ENCODE results near the gene MAGEF1.

The MAGEF1 gene

DNA sequence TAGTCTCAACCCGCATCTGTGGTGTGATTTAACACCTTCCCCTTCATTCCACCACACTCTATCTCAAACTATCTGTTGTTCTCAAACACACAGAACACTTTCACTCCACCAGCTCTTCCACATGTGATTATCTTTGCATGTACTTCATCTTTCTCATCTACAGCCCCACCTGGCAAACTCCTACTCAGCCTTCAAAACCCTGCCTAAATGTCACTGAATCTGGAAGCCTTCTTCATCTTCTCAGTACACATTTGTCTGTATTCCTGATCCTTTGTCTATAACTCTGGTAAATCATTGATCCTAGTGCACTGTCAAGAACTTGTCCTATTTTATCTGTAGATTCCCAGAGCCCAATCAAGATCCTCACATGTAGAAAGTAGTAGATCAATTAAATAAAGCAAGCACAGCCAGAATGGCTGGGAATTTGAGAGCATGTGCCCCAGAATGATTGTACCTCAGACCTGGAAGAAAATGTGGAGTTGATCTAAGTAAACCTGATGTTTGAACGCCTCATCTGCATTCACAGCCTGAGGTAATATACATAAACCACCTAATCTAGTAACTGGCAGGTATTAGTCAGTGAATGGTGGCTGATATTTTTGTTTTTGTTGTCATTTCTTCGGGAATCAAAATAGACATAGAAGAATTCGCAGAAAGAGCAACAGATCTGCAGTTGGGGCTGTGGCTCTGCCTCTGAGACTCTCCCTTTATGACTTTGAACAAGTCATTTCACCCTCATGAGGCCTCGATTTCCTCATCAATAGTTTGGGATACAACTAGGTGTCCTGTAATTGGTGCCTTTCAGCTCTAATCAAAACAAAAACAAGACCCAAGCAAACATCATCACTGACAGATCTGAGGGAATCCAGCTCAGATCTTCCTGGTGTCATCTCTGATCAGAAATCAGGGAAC lies 28.0 kb upstream of the MAGEF1 start:
- Histone ChIP-seq H3K27me3 (ENCODE audit: insufficient read depth, low read depth) (no peaks in the 10 kb centered on the region), H2AFZ (ENCODE audit: low read depth) (no peak overlapping the region), H3K4me3 (IDR thresholded peaks at IDR 0.05; ENCODE audit: insufficient read depth, low read depth, low read length) (no peak overlapping the region), H3K36me3 (ENCODE audit: insufficient read depth) (no peaks in the 10 kb centered on the region), H3K4me1 (ENCODE audit: low read depth, poor library complexity, severe bottlenecking) (no peaks in the 10 kb centered on the region), H3K27ac (no peak overlapping the region), H3K79me2 (ENCODE audit: insufficient read depth, low read depth) (no peaks in the 10 kb centered on the region), H3K9ac (no peak overlapping the region), H3K4me2 (no peak overlapping the region), H4K20me1 (ENCODE audit: insufficient read depth) (no peaks in the 10 kb centered on the region)
- TF ChIP-seq, protein P1, sequence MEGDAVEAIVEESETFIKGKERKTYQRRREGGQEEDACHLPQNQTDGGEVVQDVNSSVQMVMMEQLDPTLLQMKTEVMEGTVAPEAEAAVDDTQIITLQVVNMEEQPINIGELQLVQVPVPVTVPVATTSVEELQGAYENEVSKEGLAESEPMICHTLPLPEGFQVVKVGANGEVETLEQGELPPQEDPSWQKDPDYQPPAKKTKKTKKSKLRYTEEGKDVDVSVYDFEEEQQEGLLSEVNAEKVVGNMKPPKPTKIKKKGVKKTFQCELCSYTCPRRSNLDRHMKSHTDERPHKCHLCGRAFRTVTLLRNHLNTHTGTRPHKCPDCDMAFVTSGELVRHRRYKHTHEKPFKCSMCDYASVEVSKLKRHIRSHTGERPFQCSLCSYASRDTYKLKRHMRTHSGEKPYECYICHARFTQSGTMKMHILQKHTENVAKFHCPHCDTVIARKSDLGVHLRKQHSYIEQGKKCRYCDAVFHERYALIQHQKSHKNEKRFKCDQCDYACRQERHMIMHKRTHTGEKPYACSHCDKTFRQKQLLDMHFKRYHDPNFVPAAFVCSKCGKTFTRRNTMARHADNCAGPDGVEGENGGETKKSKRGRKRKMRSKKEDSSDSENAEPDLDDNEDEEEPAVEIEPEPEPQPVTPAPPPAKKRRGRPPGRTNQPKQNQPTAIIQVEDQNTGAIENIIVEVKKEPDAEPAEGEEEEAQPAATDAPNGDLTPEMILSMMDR (conservative IDR thresholded peaks at IDR 0.05; ENCODE audit: low read depth, low read length) = no peak

GRCh38 chr3:184738982-184739381 lies 27.1 kb upstream of the MAGEF1 start:
- H3K4me3 ChIP-seq (IDR thresholded peaks at IDR 0.05; ENCODE audit: insufficient read depth, low read depth, low read length) = no peak overlapping the region
- no peak overlapping the region for H2AFZ ChIP-seq (ENCODE audit: low read depth)
- H4K20me1 ChIP-seq (ENCODE audit: insufficient read depth) = no peaks in the 10 kb centered on the region
- TF ChIP-seq, protein P1 (conservative IDR thresholded peaks at IDR 0.05; ENCODE audit: low read depth, low read length) = no peak
- no peaks in the 10 kb centered on the region for H3K27me3 ChIP-seq (ENCODE audit: insufficient read depth, low read depth)
- H3K27ac ChIP-seq = no peak overlapping the region
- no peak overlapping the region for H3K4me2 ChIP-seq
- no peak overlapping the region for H3K9ac ChIP-seq
- no peaks in the 10 kb centered on the region for H3K79me2 ChIP-seq (ENCODE audit: insufficient read depth, low read depth)
- no peaks in the 10 kb centered on the region for H3K4me1 ChIP-seq (ENCODE audit: low read depth, poor library complexity, severe bottlenecking)
- H3K36me3 ChIP-seq (ENCODE audit: insufficient read depth) = no peaks in the 10 kb centered on the region

GRCh38 chr3:184738506-184738890 lies 26.6 kb upstream of the MAGEF1 start:
- no peak overlapping the region for H2AFZ ChIP-seq (ENCODE audit: low read depth)
- H3K27ac ChIP-seq = no peak overlapping the region
- no peaks in the 10 kb centered on the region for H3K4me1 ChIP-seq (ENCODE audit: low read depth, poor library complexity, severe bottlenecking)
- H3K36me3 ChIP-seq (ENCODE audit: insufficient read depth) = no peaks in the 10 kb centered on the region
- TF ChIP-seq, protein P1 (conservative IDR thresholded peaks at IDR 0.05; ENCODE audit: low read depth, low read length) = no peak
- H3K4me2 ChIP-seq = no peak overlapping the region
- no peaks in the 10 kb centered on the region for H3K79me2 ChIP-seq (ENCODE audit: insufficient read depth, low read depth)
- no peak overlapping the region for H3K9ac ChIP-seq
- no peaks in the 10 kb centered on the region for H3K27me3 ChIP-seq (ENCODE audit: insufficient read depth, low read depth)
- no peak overlapping the region for H3K4me3 ChIP-seq (IDR thresholded peaks at IDR 0.05; ENCODE audit: insufficient read depth, low read depth, low read length)
- no peaks in the 10 kb centered on the region for H4K20me1 ChIP-seq (ENCODE audit: insufficient read depth)

DNA sequence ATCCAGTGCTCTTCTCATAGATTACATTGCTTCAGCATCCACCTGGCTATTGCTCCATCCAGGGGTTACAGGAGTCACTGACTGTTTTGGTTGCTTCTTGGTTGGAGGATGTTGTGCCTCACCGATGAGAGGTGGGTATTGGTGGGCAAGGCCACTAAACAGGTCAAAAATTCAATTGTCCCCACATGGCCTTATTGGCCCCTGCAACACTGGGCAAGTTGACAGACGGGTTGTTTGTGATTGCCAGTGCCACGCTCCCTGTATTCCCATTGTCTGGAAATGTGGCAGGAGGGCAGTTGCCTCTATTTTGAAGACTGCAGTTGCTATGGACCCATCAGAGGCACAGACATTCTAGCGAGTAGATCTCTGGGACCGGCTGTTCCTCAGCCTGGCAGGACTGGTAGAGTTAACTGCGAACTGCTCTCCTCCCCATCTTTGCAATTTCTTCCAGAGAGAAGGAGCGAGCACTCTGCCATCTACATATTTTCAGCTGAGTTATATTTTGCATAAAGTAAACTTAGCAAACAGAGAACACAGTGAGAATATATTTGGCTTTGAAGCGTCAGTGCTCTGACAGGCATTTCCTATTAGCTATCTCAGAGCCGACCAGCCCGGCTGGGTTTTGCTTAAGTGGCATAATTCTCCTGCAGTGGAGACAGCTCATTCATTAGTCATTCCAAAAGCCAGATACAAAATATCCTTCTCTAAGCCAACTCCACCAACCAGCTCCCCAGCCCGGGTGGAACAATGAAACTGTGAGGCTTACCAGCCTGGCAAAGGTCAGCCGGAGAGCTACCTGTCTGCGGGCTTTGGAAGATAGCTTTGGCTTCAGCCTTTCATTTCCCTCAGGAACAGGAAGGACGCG lies 26.0 kb upstream of the MAGEF1 start:
- TF ChIP-seq, protein P1 (conservative IDR thresholded peaks at IDR 0.05; ENCODE audit: low read depth, low read length) = no peak
- Histone ChIP-seq H3K9ac (no peak overlapping the region), H3K4me2 (no peak overlapping the region), H3K4me1 (ENCODE audit: low read depth, poor library complexity, severe bottlenecking) (no peaks in the 10 kb centered on the region), H2AFZ (ENCODE audit: low read depth) (no peak overlapping the region), H3K4me3 (IDR thresholded peaks at IDR 0.05; ENCODE audit: insufficient read depth, low read depth, low read length) (no peak overlapping the region), H3K27me3 (ENCODE audit: insufficient read depth, low read depth) (no peaks in the 10 kb centered on the region), H3K27ac (no peak overlapping the region), H4K20me1 (ENCODE audit: insufficient read depth) (no peaks in the 10 kb centered on the region), H3K36me3 (ENCODE audit: insufficient read depth) (no peaks in the 10 kb centered on the region), H3K79me2 (ENCODE audit: insufficient read depth, low read depth) (no peaks in the 10 kb centered on the region)
